CD4-positive, alpha-beta T cell (primary cell): ENCODE results near the gene SDS. TPM values are rescaled to one million over a fixed set of nuclear protein-coding genes. Genes with fewer than 3 reads are reported as not detected.

Experiments used
- ATAC-seq: fragments of 200-7000 bp; cut with Tn5 transposase; one replicate; pipeline ENCODE4 v1.10.0; 2022; ENCODE audit warnings: mild to moderate bottlenecking; ENCODE audit not compliant: poor library complexity
- CTCF ChIA-PET: fragments of 350-600 bp; sonication (Branson Sonifier 250); formaldehyde crosslinking; loops from one replicate; lab custom pipeline; 2021; ENCODE audit warnings: antibody characterized with exemption, inconsistent platforms; lab: Charles Lee
- POLR2A ChIA-PET: fragments of 350-600 bp; sonication (Branson Sonifier 250); formaldehyde crosslinking; loops from one replicate; lab custom pipeline; 2021; ENCODE audit warnings: antibody characterized with exemption, inconsistent platforms; lab: Charles Lee
- DNase-seq, 14 experiments: peaks; one replicate each; pipeline ENCODE4 v3.0.0-alpha.2; 2013 to 2020; ENCODE audit warnings: mixed read lengths in 2 of 14
- H3K27ac ChIP-seq, 2 donors: one replicate each; pipeline versions ENCODE4 v1.5.1 to v1.7.0; 2013; ENCODE audit warnings: low read length in 2 of 2, low read depth in 1 of 2, mild to moderate bottlenecking in 1 of 2
- H3K27me3 ChIP-seq, 2 experiments: 1 replicate in 1 of 2; 2 replicates in 1 of 2; pipeline versions ENCODE4 v1.6.1 to v1.7.0; 2013; ENCODE audit warnings: low read length in 2 of 2, control low read depth in 1 of 2, mild to moderate bottlenecking in 1 of 2, moderate library complexity in 1 of 2; ENCODE audit not compliant: insufficient read depth in 2 of 2, control insufficient read depth in 1 of 2
- H3K36me3 ChIP-seq: one replicate; pipeline ENCODE4 v1.6.1; 2013; ENCODE audit warnings: low read length, control low read depth; ENCODE audit not compliant: insufficient read depth
- H3K4me1 ChIP-seq: one replicate; pipeline ENCODE4 v1.6.1; 2013; ENCODE audit warnings: low read length, control low read depth; ENCODE audit not compliant: insufficient read depth
- H3K4me3 ChIP-seq: one replicate; pipeline ENCODE4 v1.5.1; 2013; ENCODE audit warnings: mild to moderate bottlenecking, low read length, moderate library complexity
- H3K9me3 ChIP-seq, 2 experiments: 1 replicate in 1 of 2; 2 replicates in 1 of 2; pipeline versions ENCODE4 v1.6.1 to v1.7.0; 2013; ENCODE audit warnings: low read length in 2 of 2, mild to moderate bottlenecking in 2 of 2, control low read depth in 1 of 2, moderate library complexity in 1 of 2; ENCODE audit not compliant: control insufficient read depth in 1 of 2, insufficient read depth in 1 of 2
- H3K27ac Mint-ChIP-seq: one replicate; pipeline ENCODE4 v1.8.0; 2020; ENCODE audit warnings: mixed read lengths
- H3K27me3 Mint-ChIP-seq: one replicate; pipeline ENCODE4 v1.8.0; 2021; ENCODE audit warnings: mixed read lengths
- H3K36me3 Mint-ChIP-seq: one replicate; pipeline ENCODE4 v1.8.0; 2021; ENCODE audit warnings: low read depth, mixed read lengths
- H3K4me1 Mint-ChIP-seq: one replicate; pipeline ENCODE4 v1.8.0; 2021; ENCODE audit warnings: low read depth, mixed read lengths
- H3K4me3 Mint-ChIP-seq: one replicate; pipeline ENCODE4 v1.8.0; 2020; ENCODE audit warnings: mild to moderate bottlenecking, mixed read lengths
- H3K9me3 Mint-ChIP-seq: one replicate; pipeline ENCODE4 v1.8.0; 2020; ENCODE audit warnings: mixed read lengths
- CTCF ChIP-seq: fragments of 200-600 bp; IDR thresholded peaks from one replicate; pipeline ENCODE4 v1.8.0; 2022; ENCODE audit warnings: antibody characterized with exemption, mild to moderate bottlenecking
- intact Hi-C, 2 experiments: fragments of 100-400 bp; cut with DNase I in 1 of 2; cut with micrococcal nuclease in 1 of 2; formaldehyde crosslinking; loops; one replicate each; pipeline versions ENCODE4 v1.15.1 to v1.9.0; 2023 to 2025; cut with DNase I, micrococcal nuclease
- total RNA-seq, 174 experiments: library from RNA in 2 of 174; stranded (reverse) in 2 of 174; gene quantifications; one replicate each; pipeline ENCODE4 v1.2.3 and lab custom pipeline; 2021 to 2026

The SDS gene
- total RNA-seq, 2 experiments from 2014 or later, result not detected

DNA sequence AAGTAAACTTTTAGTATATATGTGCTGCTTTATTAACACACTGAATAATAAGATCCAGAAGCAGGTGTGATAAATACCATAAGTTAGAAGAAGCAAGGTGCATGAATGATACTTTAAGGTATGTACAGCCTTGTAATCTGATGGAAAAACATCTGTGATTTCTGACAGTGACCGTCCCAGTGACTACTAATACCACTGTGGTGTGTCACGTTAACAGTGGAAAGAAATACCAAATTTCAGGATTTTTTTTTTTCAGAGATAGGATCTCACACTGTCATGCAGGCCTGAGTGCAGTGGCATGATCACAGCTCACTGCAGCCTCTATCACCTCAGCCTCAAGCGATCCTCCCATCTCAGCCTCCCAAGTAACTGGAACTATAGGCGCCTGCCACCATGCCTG, 21.5 kb downstream of the SDS start:
- Histone ChIP-seq H3K27ac (no peak overlapping the region), H3K4me3 (no peak overlapping the region), H3K36me3 (peaks cover 12% of the 10 kb centered on the region), H3K9me3 (no peaks in the 10 kb centered on the region), H3K27me3 (no peaks in the 10 kb centered on the region), H3K4me1 (no peaks in the 10 kb centered on the region)
- Mint-ChIP-seq H3K27ac (no peak overlapping the region), H3K4me3 (no peak overlapping the region), H3K9me3 (no peaks in the 10 kb centered on the region), H3K4me1 (no peaks in the 10 kb centered on the region), H3K36me3 (peaks cover 57% of the 10 kb centered on the region), H3K27me3 (no peaks in the 10 kb centered on the region)
- ChIA-PET CTCF (interaction anchor here (0.7 kb wide), 2 partner anchors 105 to 1705 kb away, joined by 3 to 5 read pairs; no protein-coding TSS in a partner anchor), POLR2A (no interaction called here)
- no peak for TF ChIP-seq CTCF
- ATAC-seq (no peak), DNase-seq (no peak)
- intact Hi-C loops, result no loop called here

GRCh38 chr12:113381220-113381619, 22.5 kb downstream of the SDS start:
- Mint-ChIP-seq H3K27me3 (no peaks in the 10 kb centered on the region), H3K9me3 (no peaks in the 10 kb centered on the region), H3K4me1 (no peaks in the 10 kb centered on the region), H3K4me3 (no peak overlapping the region), H3K27ac (no peak overlapping the region), H3K36me3 (peaks cover 54% of the 10 kb centered on the region)
- DNase-seq (no peak), ATAC-seq (no peak)
- H3K4me1 ChIP-seq, result no peaks in the 10 kb centered on the region
- H3K27me3 ChIP-seq, result no peaks in the 10 kb centered on the region
- H3K36me3 ChIP-seq, result peaks cover 17% of the 10 kb centered on the region
- POLR2A ChIA-PET, result no interaction called here
- no peaks in the 10 kb centered on the region for H3K9me3 ChIP-seq
- TF ChIP-seq CTCF, result no peak
- intact Hi-C loops, result no loop called here
- no peak overlapping the region for H3K4me3 ChIP-seq
- H3K27ac ChIP-seq, result no peak overlapping the region
- CTCF ChIA-PET, result no interaction called here

DNA sequence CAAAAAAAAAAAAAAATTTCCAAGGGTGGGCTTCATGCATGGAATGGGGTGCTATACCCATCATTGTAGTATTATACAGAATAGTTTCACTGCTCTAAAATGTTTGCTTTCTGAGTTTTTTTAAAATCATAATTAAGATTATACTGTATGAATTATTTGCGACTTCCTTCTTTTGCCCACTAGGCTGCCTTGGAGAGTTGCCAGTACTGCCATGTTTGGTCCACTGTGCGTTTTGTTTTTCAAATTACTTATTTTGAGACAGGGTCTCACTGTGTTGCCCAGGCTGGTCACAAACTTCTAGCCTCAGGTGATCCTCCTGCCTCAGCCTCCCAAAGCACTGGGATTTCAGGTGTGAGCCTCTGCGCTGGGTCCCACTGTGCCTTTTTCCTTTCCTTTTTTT, 25.4 kb downstream of the SDS start:
- no peak overlapping the region for H3K27ac ChIP-seq
- no peaks in the 10 kb centered on the region for H3K4me1 Mint-ChIP-seq
- ATAC-seq (no peak), DNase-seq (no peak)
- peaks cover 20% of the 10 kb centered on the region for H3K36me3 ChIP-seq
- H3K4me3 Mint-ChIP-seq, result no peak overlapping the region
- no peak overlapping the region for H3K4me3 ChIP-seq
- H3K36me3 Mint-ChIP-seq, result peaks cover 59% of the 10 kb centered on the region
- intact Hi-C loops, result no loop called here
- no peaks in the 10 kb centered on the region for H3K27me3 ChIP-seq
- H3K27me3 Mint-ChIP-seq, result no peaks in the 10 kb centered on the region
- peaks cover 0 to 10% of the 10 kb centered on the region in 2 experiments for H3K9me3 ChIP-seq
- no peaks in the 10 kb centered on the region for H3K4me1 ChIP-seq
- POLR2A ChIA-PET, result no interaction called here
- no peaks in the 10 kb centered on the region for H3K9me3 Mint-ChIP-seq
- CTCF ChIA-PET, result no interaction called here
- no peak overlapping the region for H3K27ac Mint-ChIP-seq
- no peak for TF ChIP-seq CTCF
